Panc1 (cell line): ENCODE measurements around the gene GSG1.

Source experiments
- CTCF ChIP-seq: fragments of 450-650 bp; IDR thresholded peaks from 2 replicates; pipeline ENCODE4 v1.5.1; 2017; ENCODE audit warnings: mild to moderate bottlenecking
- POLR2AphosphoS5 ChIP-seq: IDR thresholded peaks from 2 replicates; pipeline ENCODE4 v1.6.1; 2012; ENCODE audit warnings: mild to moderate bottlenecking, low read depth, low read length, moderate library complexity
- SIN3A ChIP-seq: IDR thresholded peaks from 2 replicates; pipeline ENCODE4 v1.6.1; 2012; ENCODE audit warnings: low read depth, mild to moderate bottlenecking, low read length, moderate library complexity, borderline replicate concordance; ENCODE audit not compliant: insufficient read depth
- TCF7L2 ChIP-seq: IDR thresholded peaks from 2 replicates; pipeline ENCODE4 v1.6.1; 2011; ENCODE audit warnings: mild to moderate bottlenecking, low read depth, low read length, inconsistent platforms
- TF ChIP-seq, protein P1 (sequence below), 2 experiments: IDR thresholded peaks; 2 replicates each; pipeline ENCODE4 v1.6.1; 2011 to 2012; ENCODE audit warnings: low read depth in 2 of 2, control low read depth in 1 of 2, low read length in 1 of 2, mild to moderate bottlenecking in 1 of 2, moderate library complexity in 1 of 2; ENCODE audit not compliant: insufficient read depth in 1 of 2

- no peak for TF ChIP-seq CTCF
- no peak for TF ChIP-seq POLR2AphosphoS5
- TF ChIP-seq SIN3A: no peak
- peak; percentile 27; the same call in 1 of the 2 replicates for TF ChIP-seq TCF7L2
- TF ChIP-seq, protein P1, sequence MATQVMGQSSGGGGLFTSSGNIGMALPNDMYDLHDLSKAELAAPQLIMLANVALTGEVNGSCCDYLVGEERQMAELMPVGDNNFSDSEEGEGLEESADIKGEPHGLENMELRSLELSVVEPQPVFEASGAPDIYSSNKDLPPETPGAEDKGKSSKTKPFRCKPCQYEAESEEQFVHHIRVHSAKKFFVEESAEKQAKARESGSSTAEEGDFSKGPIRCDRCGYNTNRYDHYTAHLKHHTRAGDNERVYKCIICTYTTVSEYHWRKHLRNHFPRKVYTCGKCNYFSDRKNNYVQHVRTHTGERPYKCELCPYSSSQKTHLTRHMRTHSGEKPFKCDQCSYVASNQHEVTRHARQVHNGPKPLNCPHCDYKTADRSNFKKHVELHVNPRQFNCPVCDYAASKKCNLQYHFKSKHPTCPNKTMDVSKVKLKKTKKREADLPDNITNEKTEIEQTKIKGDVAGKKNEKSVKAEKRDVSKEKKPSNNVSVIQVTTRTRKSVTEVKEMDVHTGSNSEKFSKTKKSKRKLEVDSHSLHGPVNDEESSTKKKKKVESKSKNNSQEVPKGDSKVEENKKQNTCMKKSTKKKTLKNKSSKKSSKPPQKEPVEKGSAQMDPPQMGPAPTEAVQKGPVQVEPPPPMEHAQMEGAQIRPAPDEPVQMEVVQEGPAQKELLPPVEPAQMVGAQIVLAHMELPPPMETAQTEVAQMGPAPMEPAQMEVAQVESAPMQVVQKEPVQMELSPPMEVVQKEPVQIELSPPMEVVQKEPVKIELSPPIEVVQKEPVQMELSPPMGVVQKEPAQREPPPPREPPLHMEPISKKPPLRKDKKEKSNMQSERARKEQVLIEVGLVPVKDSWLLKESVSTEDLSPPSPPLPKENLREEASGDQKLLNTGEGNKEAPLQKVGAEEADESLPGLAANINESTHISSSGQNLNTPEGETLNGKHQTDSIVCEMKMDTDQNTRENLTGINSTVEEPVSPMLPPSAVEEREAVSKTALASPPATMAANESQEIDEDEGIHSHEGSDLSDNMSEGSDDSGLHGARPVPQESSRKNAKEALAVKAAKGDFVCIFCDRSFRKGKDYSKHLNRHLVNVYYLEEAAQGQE (IDR thresholded peaks at IDR 0.05; ENCODE audit: insufficient read depth in 1 of 2, low read depth in 2 of 2, low read length in 1 of 2): no peak
Observed at GRCh38 chr12:13101821-13102375, 1.6 kb downstream of the GSG1 start.
